Stimulated activated CD4-positive, alpha-beta T cell treated with anti-CD3 and anti-CD28 coated beads, Interleukin-12 subunit alpha, Interleukin-12 subunit beta, amount 100 ng/mL, for 4 hours (primary cell): ENCODE measurements around the gene RIMKLB.

Experiments
- DNase-seq: peaks from one replicate; pipeline ENCODE4 v3.0.0-alpha.2; 2020

Gene RIMKLB, protein sequence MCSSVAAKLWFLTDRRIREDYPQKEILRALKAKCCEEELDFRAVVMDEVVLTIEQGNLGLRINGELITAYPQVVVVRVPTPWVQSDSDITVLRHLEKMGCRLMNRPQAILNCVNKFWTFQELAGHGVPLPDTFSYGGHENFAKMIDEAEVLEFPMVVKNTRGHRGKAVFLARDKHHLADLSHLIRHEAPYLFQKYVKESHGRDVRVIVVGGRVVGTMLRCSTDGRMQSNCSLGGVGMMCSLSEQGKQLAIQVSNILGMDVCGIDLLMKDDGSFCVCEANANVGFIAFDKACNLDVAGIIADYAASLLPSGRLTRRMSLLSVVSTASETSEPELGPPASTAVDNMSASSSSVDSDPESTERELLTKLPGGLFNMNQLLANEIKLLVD

DNA sequence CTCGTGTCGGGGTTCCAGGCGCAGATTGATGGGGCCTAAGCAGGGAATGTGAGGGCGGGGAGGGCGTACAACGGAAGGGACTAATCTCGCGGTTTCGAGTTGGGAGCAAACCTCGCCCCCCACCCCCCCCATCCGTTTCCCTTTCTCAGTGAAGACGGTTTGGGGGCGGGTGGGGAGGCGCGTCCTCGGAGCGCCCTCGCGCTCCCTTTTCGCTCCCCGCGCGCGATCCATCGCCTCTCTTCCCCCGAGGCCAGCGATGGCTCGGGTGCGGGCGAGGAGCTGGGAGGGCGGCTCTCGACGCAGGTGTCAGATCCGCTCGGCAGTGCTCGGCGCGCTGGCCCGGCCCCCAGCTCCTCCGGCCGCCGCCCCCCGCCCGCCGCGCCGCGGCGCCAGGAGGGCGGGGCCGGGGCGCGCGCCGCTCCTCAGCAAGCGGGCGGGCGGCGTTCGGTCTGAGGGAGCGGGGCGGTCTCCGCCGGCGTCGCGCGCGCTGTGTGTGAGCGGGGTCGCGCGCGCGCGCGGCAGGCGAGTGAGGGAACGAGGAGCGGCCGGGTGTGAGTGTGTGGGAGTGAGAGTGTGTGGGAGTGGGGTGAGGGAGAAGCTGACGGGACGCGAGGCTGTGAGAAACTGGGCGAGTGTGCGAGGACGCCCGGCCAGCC, at the start of gene RIMKLB:
RIMKLB (plus strand) TSS at position 516 of the 656 bp plus-strand sequence. CDS start 15,876 bp downstream, outside the sequence.
- DNase-seq: peak; percentile 75

DNA sequence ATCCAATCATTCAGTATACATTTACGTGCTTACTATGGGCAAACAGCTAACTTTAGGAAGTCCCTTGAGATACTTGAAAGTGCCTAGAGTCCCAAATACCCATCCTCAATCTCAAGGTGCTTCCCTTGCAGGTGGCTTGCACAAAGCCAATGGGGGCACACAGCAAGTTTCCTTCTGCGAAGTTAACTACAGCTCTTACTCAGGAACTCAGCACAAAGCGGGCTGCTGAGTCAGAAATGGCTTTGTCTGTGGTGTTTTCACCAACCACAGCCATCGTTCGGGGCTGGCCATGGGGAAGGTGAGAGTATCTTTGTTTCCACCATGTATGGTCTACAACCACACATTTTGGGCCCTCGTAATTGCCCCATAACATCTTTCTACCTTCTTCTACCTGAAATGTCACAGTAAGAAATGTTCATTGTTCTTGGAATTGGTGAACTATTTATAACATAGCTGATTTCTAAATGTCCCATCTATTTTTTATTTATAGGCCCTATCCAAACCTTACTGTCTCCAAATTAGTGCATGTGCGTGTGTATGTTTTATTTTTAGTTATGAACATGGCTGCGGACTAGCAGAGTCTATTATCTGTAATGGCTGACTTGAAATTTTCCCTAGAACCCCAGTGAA, 49.1 kb upstream of the RIMKLB start:
- DNase-seq: peak; percentile 35

DNA sequence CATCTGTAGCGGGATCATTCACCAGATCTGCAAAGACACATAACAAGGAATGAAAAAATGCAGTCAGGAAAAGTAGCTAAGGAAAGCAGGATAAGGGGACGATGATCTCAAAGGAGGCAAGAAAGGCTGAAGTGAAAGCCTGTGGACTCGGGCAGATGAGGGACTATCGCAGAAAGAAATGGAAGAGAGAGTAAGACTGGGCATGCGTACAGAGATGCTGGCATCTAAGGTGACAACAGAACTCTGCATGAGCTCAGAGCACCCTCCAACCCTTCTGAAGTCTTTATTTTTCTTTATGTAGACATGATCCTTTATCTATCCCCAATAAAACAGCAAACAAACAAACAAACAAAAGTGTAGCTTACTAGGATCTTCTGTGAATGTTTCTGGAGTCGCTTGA, 42.4 kb upstream of the RIMKLB start:
- no peak for DNase-seq

DNA sequence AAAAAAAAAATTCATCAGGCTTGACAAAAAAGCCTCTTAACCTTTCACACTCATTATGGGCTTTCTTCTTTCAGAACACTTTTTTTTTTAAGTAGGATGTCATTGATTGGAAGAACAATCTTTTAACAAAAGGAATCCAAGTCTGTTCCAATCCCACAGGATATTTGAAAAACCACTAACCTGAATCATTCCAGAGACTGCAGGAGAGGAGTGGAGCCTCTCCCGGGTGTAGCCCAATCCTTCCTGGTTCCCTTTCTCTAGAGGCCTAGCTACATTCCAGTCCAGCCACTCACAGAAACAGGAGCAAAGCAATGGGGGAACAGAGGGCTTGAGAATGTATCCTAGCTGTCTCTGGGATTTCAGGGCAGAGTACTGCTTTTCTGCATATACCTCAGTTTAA, 39.4 kb upstream of the RIMKLB start:
- no peak for DNase-seq

DNA sequence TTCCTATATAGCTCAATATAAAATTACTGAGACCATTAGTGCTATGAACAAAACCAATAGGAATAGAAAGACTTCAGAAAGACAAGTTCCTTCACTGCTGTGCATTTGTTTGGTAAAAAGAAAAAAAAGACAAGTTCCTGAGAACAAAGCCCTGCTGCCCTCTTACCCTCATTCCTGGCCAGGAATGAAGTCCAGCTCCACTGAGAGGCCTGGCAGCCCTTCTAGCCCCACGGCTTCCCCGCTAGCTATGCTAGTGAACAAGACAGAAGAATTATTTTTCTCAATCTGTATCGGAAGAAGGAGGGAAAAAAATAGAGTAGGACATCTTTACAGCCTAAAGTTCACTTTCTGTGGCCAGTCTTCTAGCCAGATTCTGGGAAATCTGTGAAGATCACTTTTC, 36.8 kb upstream of the RIMKLB start:
- no peak for DNase-seq

DNA sequence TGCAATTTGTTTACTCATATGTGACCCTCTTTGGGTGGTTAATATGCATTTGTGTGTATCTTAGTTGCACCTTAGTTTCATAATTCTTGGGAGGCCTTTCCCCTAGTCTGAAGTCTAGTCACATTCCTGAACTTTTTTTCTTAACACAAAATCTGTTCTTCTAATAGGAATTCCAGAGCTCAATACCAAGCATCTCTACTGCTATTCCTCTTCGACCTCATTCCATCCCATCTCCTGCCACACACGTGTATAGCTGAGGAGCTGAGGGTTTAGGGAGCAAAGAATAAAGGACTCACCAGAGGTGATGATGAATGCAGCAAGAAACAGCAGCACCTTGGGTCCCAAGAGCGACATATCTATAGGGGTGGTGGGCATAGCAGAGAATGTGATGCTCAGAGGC, 36.0 kb upstream of the RIMKLB start:
- no peak for DNase-seq

DNA sequence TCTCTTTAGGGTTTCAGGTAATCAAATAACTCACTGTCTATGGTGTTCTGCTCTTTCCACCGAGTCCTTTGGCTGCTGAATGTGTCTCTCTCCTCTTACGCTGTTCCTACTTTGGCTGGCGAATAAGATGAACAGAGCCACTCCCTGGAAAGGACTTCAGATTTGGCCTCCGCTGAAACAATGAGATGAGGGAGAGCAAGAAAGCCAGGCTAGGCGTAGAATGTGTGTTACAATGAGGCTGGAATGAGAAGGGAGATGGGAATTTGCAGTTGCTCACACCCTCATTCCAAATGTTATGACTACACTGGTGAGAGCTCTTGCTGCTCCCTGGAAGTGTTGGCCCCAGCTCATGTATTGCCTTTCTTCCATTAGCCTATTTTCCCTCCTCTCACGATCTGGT, 35.2 kb upstream of the RIMKLB start, which contains the start of gene MFAP5:
MFAP5 (minus strand) TSS at position 234 of the 400 bp plus-strand sequence. CDS start 722 bp downstream, outside the sequence.
- DNase-seq: no peak

DNA sequence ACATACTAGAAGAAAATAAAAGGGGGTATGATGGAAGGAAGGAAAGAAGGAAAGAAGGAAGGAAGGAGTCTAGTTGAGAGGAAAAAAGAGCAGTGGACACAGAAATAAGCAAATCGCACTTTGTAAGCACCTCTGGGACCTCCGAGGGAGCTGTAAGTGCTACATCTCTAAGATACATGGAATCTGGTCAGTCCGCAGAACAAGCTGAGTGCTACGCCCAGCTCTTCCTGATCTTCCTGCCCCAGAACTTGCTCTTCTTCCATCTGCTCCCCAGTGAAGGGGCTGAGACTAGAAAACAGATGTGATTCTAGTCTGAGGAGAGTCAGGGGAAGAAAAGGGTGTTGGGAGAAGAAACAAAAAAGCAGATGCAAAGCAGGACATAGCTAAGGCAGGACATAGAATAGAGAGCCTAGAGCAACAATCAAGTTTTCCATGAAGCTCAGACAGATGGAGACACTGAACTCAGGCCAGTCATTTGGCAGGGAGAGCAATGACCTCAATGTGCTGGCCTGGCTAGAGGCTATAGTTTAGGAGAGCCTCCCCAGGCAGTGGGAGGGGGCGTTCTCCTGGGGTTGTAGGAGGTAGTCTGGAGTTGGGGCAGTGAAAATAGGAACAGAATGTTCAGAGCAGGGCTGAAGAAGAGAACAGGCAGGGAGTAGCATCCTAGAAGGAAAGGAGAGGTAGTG, 33.4 kb upstream of the RIMKLB start:
- DNase-seq: no peak

DNA sequence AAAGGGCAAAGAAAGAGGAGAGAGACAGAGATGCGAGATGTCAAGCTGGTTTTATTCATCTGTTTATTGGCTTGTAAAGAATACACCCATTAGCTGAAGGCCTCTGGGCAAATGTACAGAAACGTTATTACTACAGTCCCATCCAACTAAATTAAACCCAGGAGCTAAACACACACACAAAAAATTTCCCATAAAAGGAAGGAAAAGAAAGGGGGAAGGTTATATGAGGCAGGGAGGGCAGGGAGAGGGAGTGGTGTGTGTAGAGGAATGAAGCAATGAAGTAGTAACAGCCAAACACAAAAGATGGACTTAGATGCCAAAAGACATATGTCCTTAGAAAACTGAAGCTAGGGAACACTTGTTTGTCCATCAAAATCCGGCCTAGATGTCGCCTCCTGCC, 32.0 kb upstream of the RIMKLB start:
- DNase-seq: no peak

DNA sequence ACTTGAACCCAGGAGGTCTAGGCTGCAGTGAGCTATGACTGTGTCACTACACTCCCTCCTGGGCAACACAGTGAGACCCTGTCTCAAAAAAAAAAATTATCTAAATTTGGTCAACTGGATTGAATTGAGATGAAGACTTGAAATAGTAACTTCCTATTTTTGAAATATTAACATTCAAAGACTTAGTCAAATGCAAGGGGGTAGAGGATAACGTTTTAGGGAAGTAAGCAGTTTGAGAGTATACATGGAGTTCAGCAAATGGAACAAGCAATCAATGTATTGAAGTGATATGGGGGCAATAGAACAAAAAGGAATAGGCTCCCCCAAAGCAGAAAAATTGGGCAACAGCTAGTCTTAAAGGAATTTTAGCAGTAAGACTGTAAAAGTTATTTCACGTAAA, 30.5 kb upstream of the RIMKLB start:
- no peak for DNase-seq

DNA sequence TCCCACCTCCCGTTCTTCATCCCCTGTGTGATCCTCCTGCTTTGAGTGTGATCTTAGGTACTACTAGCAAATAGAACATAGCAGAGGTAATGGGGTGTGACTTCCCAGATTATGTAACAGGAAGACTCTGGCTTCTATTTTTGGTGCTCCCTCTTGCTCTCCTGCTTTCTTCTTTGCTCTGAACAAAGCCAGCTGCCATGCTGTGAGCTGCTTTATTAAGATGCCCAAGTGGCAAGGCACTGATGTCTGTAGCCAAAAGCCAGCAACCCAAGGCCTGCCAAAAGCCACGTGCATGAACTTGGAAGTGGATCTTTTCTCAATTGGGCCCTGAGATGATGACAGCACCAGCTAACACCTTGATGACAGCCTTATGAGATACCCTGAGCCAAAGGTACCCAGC, 29.4 kb upstream of the RIMKLB start:
- DNase-seq: no peak

DNA sequence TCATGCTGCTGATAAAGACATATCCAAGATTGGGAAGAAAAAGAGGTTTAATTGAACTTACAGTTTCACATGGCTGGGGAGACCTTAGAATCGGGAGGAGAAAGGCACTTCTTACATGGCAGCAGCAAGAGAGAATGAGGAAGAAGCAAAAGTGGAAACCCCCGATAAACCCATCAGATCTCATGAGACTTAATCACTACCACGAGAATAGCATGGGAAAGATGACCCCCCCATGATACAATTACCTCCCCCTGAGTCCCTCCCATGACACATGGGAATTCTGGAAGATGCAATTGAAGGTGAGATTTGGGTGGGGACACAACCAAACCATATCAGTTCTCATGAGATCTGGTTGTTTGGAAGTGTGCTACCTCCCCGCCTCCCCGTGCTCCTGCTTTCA, 25.4 kb upstream of the RIMKLB start:
- DNase-seq: no peak

DNA sequence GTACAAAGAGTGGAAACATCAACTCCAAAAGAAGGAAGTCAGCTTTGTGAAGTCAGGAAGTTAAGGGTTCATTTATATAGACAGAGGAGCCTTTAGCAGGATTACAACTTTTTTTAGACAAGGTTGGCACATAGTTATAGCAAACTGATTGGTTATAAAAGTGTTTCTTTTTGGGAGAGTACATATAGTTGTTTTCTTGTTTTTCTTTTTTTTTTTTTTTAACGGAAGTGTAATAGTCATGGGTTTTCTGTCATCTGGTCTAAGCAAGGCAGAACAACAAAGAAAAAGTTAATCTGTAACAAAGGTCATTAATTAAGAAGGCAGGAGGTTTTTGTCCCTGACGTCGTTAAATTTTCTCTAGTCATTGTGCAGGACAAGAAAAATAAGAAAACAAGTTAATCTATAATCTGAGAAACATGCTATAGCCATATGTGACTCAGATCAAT, 22.2 kb upstream of the RIMKLB start:
- no peak for DNase-seq

DNA sequence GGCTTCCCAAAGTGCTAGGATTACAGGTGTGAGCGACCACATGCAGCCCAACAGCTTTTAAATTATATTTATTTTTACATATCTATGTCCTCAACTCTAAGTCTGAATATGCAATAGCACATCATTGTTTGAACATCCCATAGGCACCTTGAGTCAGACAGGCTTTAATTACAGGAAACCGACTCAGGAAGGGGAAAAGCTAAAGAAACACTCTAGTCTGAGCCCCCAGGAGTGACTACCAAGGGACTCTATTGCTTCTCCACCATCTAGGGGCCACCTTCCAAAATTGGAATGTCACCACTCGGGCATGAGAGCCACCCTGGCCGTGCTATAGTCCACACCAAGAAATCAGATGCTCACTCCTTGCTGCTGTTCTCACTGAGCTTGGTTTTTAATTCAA, 21.1 kb upstream of the RIMKLB start:
- DNase-seq: no peak

DNA sequence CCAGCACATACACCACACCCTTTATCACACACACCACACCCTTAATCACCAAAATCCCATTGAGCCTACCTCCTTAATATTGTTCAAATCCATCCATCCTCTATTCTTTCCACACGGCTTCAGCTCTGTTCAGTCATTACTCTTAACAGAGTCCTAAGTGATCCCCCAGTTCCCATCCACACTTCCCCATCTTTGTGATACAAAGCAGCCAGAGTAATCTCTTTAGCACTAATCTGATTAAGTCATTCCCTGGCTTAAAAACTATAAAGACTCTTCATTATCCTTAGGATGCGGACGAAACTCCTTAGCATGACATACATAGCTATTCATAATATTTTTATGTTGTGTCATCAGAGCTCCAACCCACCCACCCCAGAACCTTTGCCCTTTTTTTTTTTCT, 20.4 kb upstream of the RIMKLB start:
- no peak for DNase-seq

DNA sequence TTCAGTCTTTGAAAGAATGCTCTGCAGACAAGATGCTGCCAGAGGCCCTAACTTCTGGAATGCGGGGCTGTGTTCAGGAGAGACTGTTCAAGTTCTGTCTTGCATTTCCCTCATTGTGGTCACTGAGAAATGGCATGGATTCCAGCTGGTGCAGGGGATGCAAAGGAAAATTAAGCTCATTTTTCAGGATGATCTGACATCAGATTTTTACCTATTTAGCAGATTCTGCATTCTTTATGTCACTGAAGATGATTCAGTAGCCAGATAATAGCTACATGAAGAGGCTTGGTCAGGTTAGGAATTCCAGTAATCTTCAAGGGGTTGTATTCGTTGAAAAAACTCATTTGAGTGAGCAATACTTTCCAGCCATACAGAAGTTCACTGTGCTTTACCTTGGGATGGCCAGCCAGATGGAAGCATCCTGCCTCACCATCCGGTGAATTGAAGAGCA, 19.1 kb upstream of the RIMKLB start:
- DNase-seq: no peak

DNA sequence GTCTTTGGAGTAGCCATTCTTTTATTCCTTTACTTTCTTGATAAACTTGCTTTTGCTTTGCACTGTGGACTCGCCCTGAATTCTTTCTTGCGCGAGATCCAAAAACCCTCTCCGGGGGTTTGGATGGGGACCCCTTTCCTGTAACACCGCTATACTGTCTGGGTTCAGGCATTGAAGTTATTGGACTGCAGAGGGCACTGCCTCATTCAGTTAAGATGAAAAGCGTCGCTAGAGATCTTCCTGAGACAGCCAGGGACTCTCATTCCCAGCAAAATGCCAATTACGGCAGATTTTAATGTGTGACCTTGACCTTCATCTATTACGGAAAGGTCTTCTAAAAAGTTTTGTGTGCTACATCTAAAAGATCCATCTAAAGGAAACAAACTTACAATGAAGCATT, 17.3 kb upstream of the RIMKLB start:
- no peak for DNase-seq

DNA sequence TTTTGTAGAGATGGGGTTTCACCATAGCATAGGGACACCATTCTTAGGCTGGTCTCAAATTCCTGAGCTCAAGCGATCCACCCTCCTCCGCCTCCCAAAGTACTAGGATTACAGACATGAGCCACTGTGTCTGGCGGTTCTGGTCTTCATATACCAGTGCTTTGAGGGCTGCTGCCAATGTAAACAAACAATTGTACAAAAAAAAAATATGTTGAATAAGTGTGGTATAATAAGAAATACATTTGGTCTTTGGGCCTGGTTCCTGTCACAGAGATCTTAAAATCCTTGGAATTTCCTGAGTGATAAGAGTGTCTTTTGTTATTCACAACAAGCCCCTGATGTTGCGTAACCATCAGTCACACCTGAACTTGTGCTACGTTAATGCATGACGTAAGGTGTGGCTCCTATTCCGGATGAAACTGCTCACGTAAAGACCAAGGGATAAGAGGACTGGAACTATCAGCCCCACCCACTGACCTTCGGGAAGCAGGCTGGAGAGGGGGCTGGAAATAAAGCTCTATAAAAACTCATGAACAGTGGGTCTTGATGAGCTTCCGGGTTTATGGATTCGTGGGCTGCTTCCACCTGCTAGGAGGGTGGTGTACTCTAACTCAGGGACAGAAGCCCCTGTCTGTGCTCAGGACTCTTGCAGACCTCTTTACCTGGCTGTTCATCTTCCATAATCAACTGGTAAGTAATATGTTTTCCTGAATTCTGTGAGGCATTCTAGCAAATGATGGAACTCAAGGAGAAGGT, 16.5 kb upstream of the RIMKLB start:
- DNase-seq: no peak

DNA sequence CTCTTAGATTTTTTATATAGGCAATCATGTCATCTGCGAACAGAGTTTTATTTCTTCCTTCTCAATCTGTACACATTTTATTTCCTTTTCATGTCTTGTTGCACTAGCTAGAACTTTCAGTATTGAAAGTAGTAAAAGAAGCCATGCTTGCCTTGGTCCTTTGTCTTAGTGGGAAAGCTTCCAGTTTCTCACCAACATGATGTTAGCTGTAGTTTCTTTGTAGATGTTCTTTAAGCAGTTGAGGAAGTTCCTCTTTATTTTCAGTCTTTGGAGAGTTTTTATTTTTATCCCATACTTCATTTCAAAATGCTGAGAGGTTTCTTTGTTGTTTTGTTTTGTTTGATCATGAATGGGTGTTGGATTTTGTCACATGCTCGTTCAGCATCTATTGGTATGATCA, 12.7 kb upstream of the RIMKLB start:
- DNase-seq: no peak

DNA sequence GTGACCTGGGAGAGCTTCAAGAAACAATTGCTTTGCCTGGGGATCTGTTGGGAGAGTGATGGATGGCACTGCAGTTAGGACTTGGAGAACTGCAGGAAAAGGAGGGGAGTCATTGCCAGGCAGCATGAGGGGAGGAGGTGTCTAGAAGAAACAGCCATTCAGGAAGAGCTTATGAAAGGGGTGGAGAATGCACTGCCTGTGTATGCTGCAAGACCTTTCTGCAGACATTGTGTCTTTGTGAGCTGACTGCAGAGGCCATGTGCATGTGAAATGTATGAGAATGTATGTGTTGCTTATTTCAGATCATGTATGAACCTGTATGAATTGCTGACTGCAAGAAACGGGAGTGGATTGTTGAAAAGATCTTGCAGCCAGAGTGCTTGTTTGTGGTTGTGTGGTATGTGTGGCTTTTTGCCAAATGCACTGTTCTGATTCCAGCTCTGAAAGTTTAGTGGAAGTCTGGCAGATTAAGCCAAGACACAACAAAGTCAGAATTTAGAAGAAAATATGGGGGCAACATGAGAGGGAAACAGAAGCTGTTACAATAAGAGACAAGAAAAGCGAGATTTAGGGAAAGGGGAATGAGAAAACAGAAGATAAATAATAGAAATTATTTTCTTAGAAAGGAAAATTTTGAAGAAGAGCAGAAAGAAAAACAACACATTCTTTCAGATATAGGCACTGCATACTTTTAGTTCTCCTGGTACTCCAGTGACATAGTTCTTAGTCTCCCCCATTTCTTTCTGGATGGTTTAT, 9.8 kb upstream of the RIMKLB start:
- DNase-seq: no peak

DNA sequence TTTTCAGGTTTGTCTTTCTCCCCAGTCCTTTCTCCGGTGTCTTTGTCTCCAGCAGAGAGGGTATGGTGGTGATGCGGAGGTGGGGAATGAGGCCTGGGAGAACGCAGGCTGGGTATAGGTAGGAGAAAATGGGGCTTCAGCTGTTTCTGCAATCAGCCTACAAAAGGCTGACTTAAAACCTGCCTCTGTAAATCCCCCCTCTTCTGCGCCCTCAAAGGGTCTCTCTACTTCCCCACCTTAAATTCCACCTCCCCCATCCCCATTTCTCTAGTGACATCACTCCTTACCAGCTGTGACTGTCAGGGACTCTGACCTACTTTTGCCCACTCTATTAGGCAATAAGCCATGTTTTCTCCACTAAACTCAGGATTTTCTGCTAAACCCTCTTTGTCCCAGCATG, 8.1 kb upstream of the RIMKLB start:
- no peak for DNase-seq

DNA sequence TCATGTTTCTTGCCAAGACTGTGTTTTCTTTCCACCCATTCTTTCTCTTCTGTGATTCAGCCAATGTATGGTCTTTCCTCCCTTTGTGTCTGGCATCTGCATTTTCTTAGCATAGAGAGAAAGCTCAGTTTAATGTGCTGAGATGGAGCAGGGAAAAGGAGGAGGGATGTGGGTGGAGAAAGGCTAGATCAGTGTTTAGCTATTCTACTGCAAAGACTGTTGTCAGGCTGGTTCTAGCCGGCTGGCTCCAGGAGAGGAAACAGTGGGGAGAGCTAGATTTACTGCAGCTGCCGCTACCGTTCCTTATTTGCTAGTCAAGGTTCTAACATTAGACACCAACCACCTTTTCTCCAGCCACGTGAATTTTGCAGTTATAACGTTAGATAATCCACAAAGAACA, 5.2 kb upstream of the RIMKLB start:
- no peak for DNase-seq
